GM23338 (cell line): ENCODE data around the gene VMO1.

ENCODE experiments used
- EZH2 ChIP-seq: fragments of 200-600 bp; sonication (generic); IDR thresholded peaks from one replicate; pipeline ENCODE4 v1.8.0; 2017; ENCODE audit warnings: antibody characterized with exemption, mild to moderate bottlenecking, low read depth; ENCODE audit not compliant: unreplicated experiment
- EZH2phosphoT487 ChIP-seq: fragments of 200-600 bp; sonication (generic); IDR thresholded peaks from one replicate; pipeline ENCODE4 v1.8.1; 2018; ENCODE audit warnings: antibody characterized with exemption; ENCODE audit not compliant: unreplicated experiment
- JUNB ChIP-seq: IDR thresholded peaks from one replicate; pipeline ENCODE4 v1.6.1; 2016; ENCODE audit warnings: antibody characterized with exemption; ENCODE audit not compliant: unreplicated experiment
- NANOG ChIP-seq: IDR thresholded peaks from 2 replicates; pipeline ENCODE4 v1.6.1; 2016; ENCODE audit warnings: antibody characterized with exemption, borderline replicate concordance
- POLR2AphosphoS5 ChIP-seq: IDR thresholded peaks from 2 replicates; pipeline ENCODE4 v1.6.1; 2016; ENCODE audit warnings: antibody characterized with exemption, low read depth
- ZNF114 ChIP-seq: fragments of 250-450 bp; sonication (Bioruptor Pico); IDR thresholded peaks from 2 replicates; pipeline ENCODE4 v1.5.0; 2020; ENCODE audit warnings: mild to moderate bottlenecking, moderate library complexity
- TF ChIP-seq, protein P1 (sequence below), 2 experiments: fragments of 200-600 bp in 1 of 2; sonication (generic) in 1 of 2; conservative IDR thresholded peaks; 2 replicates each; pipeline versions ENCODE4 v1.5.1 to v1.6.1; 2016 to 2017; ENCODE audit warnings: antibody characterized with exemption in 2 of 2, low read depth in 2 of 2, mild to moderate bottlenecking in 2 of 2, moderate library complexity in 1 of 2

- TF ChIP-seq JUNB (no peak), POLR2AphosphoS5 (no peak), NANOG (no peak), EZH2 (no peak), EZH2phosphoT487 (no peak), ZNF114 (CRISPR knock-in tag) (no peak)
- TF ChIP-seq, protein P1, sequence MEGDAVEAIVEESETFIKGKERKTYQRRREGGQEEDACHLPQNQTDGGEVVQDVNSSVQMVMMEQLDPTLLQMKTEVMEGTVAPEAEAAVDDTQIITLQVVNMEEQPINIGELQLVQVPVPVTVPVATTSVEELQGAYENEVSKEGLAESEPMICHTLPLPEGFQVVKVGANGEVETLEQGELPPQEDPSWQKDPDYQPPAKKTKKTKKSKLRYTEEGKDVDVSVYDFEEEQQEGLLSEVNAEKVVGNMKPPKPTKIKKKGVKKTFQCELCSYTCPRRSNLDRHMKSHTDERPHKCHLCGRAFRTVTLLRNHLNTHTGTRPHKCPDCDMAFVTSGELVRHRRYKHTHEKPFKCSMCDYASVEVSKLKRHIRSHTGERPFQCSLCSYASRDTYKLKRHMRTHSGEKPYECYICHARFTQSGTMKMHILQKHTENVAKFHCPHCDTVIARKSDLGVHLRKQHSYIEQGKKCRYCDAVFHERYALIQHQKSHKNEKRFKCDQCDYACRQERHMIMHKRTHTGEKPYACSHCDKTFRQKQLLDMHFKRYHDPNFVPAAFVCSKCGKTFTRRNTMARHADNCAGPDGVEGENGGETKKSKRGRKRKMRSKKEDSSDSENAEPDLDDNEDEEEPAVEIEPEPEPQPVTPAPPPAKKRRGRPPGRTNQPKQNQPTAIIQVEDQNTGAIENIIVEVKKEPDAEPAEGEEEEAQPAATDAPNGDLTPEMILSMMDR (conservative IDR thresholded peaks at IDR 0.05; ENCODE audit: low read depth in 2 of 2), result no peak
These were observed 42.3 kb downstream of the VMO1 start for GRCh38 chr17:4743898-4744297.
